Measurements from ENCODE around the gene KRTAP16-1.
"Not testable (repeated sequence)": the region's sequence is repeated elsewhere in the genome, so short reads cannot be mapped to it uniquely, and the experiment has no call there.

KRTAP16-1 gene

GRCh38 chr17:41301916-41302901 is 6.9 kb downstream of the KRTAP16-1 start, which contains the start of gene KRTAP29-1:
Gene KRTAP29-1 (minus strand): TSS chr17:41302851. CDS start chr17:41302851, 0 bp downstream.
- DNase-seq (ENCODE audit: low read depth in 2 of 2) = no peak

GRCh38 chr17:41301204-41301790 is 7.8 kb downstream of the KRTAP16-1 start:
- DNase-seq (ENCODE audit: low read depth in 2 of 2) = no peak

GRCh38 chr17:41298458-41299135 is 10.5 kb downstream of the KRTAP16-1 start:
- DNase-seq (ENCODE audit: low read depth in 2 of 2) = no peak

GRCh38 chr17:41296846-41297245 is 12.3 kb downstream of the KRTAP16-1 start:
- DNase-seq (ENCODE audit: low read depth in 2 of 2) = no peak

GRCh38 chr17:41294016-41294415 is 15.1 kb downstream of the KRTAP16-1 start:
- DNase-seq (ENCODE audit: low read depth in 2 of 2) = no peak

GRCh38 chr17:41287050-41287449 is 22.1 kb downstream of the KRTAP16-1 start:
- no peak for DNase-seq (ENCODE audit: low read depth in 2 of 2)

GRCh38 chr17:41284546-41284945 is 24.6 kb downstream of the KRTAP16-1 start:
- DNase-seq (ENCODE audit: low read depth in 2 of 2) = no peak

- no peak for DNase-seq (ENCODE audit: low read depth in 2 of 2)
Measured at GRCh38 chr17:41284043-41284442, 25.1 kb downstream of the KRTAP16-1 start.

- DNase-seq (ENCODE audit: low read depth in 2 of 2) = no peak
Measured at GRCh38 chr17:41278176-41278955, 30.7 kb downstream of the KRTAP16-1 start.

- DNase-seq (ENCODE audit: low read depth in 2 of 2) = not testable (repeated sequence)
Measured at GRCh38 chr17:41275648-41276190, 33.4 kb downstream of the KRTAP16-1 start, which contains the start of gene KRTAP9-7. Gene KRTAP9-7 (plus strand): TSS chr17:41275698. CDS start chr17:41275698, 0 bp downstream.

GRCh38 chr17:41271858-41272257 is 37.3 kb downstream of the KRTAP16-1 start:
- DNase-seq (ENCODE audit: low read depth in 2 of 2) = no peak

GRCh38 chr17:41271323-41271722 is 37.8 kb downstream of the KRTAP16-1 start:
- DNase-seq (ENCODE audit: low read depth in 2 of 2) = not testable (repeated sequence)

- DNase-seq (ENCODE audit: low read depth in 2 of 2) = no peak
Measured at GRCh38 chr17:41267711-41268110, 41.4 kb downstream of the KRTAP16-1 start.

- DNase-seq (ENCODE audit: low read depth in 2 of 2) = no peak
Measured at GRCh38 chr17:41265078-41265477, 44.0 kb downstream of the KRTAP16-1 start, which contains the start of gene KRTAP9-6. Gene KRTAP9-6 (plus strand): TSS chr17:41265378. CDS start chr17:41265378, 0 bp downstream.

- DNase-seq (ENCODE audit: low read depth in 2 of 2) = no peak
Measured at GRCh38 chr17:41264599-41264998, 44.5 kb downstream of the KRTAP16-1 start.

GRCh38 chr17:41263212-41263611 is 45.9 kb downstream of the KRTAP16-1 start:
- DNase-seq (ENCODE audit: low read depth in 2 of 2) = no peak

GRCh38 chr17:41258406-41258805 is 50.7 kb downstream of the KRTAP16-1 start:
- DNase-seq (ENCODE audit: low read depth in 2 of 2) = no peak
